ENCODE data around the gene TEAD2. TPM values are rescaled to one million over a fixed set of nuclear protein-coding genes. Genes with fewer than 3 reads are reported as not detected.

Gene TEAD2
- total RNA-seq, 1 donor from 2014 or later = 168 TPM

GRCh38 chr19:49297403-49297802, 64.8 kb downstream of the TEAD2 start:
- H3K27me3 Mint-ChIP-seq (ENCODE audit: low read depth) = no peaks in the 10 kb centered on the region
- H3K36me3 Mint-ChIP-seq = no peaks in the 10 kb centered on the region
- H3K9me3 Mint-ChIP-seq = peaks cover under 1% of the 10 kb centered on the region
- no peak overlapping the region for H3K4me3 Mint-ChIP-seq
- no peak overlapping the region for H3K27ac Mint-ChIP-seq
- no peak for DNase-seq (ENCODE audit: low spot score in 2 of 2, unreplicated experiment in 2 of 2)
- TF ChIP-seq CTCF (IDR thresholded peaks at IDR 0.05; ENCODE audit: unreplicated experiment) = no peak
- peaks cover 2% of the 10 kb centered on the region for H3K4me1 Mint-ChIP-seq

- Mint-ChIP-seq H3K4me3 (no peak overlapping the region), H3K9me3 (no peaks in the 10 kb centered on the region), H3K36me3 (no peaks in the 10 kb centered on the region), H3K4me1 (peaks cover 1% of the 10 kb centered on the region), H3K27me3 (ENCODE audit: low read depth) (no peaks in the 10 kb centered on the region), H3K27ac (no peak overlapping the region)
- no peak for DNase-seq (ENCODE audit: low spot score in 2 of 2, unreplicated experiment in 2 of 2)
- TF ChIP-seq CTCF (IDR thresholded peaks at IDR 0.05; ENCODE audit: unreplicated experiment) = no peak
Measured at GRCh38 chr19:49295208-49295880, 66.9 kb downstream of the TEAD2 start.

GRCh38 chr19:49294401-49294800, 67.8 kb downstream of the TEAD2 start:
- Mint-ChIP-seq H3K27ac (no peak overlapping the region), H3K9me3 (no peaks in the 10 kb centered on the region), H3K36me3 (no peaks in the 10 kb centered on the region), H3K27me3 (ENCODE audit: low read depth) (no peaks in the 10 kb centered on the region), H3K4me1 (no peaks in the 10 kb centered on the region), H3K4me3 (no peak overlapping the region)
- no peak for DNase-seq (ENCODE audit: low spot score in 2 of 2, unreplicated experiment in 2 of 2)
- no peak for TF ChIP-seq CTCF (IDR thresholded peaks at IDR 0.05; ENCODE audit: unreplicated experiment)

Small RNA genes lying within 50 kb of the gene (microRNA-seq; reads per million reads assigned to microRNA genes)
- gene MIR4324 = not detected

Other genes with a start within 250 kb of the TEAD2 start
- gene LIN7B, start 248.0 kb downstream of the TEAD2 start, total RNA-seq = 9.6 to 12.8 TPM (median 9.8 TPM) in 3 replicates
- 0.94 to 1.6 TPM (median 0.97 TPM) in 3 replicates for gene C19orf73, start 243.3 kb downstream of the TEAD2 start, total RNA-seq
- 9.9 to 11.9 TPM (median 11.6 TPM) in 3 replicates for gene PPFIA3, start 242.9 kb downstream of the TEAD2 start, total RNA-seq
- gene HRC, start 207.0 kb downstream of the TEAD2 start, total RNA-seq = 13.6 to 17.6 TPM (median 14.7 TPM) in 3 replicates
- 45.9 to 58.5 TPM (median 53.5 TPM) in 3 replicates for gene TRPM4, start 204.6 kb downstream of the TEAD2 start, total RNA-seq
- 5.6 to 6.1 TPM (median 5.8 TPM) in 3 replicates for gene SLC6A16, start 37.2 kb downstream of the TEAD2 start, total RNA-seq
- not detected in 3 replicates for gene CD37, start 27.0 kb downstream of the TEAD2 start, total RNA-seq
- gene DKKL1, start 1.5 kb upstream of the TEAD2 start, total RNA-seq = 8.6 to 9.9 TPM (median 8.7 TPM) in 3 replicates
- not detected in 3 replicates for gene KASH5, start 25.8 kb upstream of the TEAD2 start, total RNA-seq
- not detected in 3 replicates for gene PTH2, start 61.0 kb upstream of the TEAD2 start, total RNA-seq
- not detected in 3 replicates for gene GFY, start 63.0 kb upstream of the TEAD2 start, total RNA-seq
- gene SLC17A7, start 79.1 kb upstream of the TEAD2 start, total RNA-seq = 0.34 to 0.45 TPM (median 0.35 TPM) in 3 replicates
- 83.6 to 84.6 TPM (median 83.7 TPM) in 3 replicates for gene PIH1D1, start 89.4 kb upstream of the TEAD2 start, total RNA-seq
- gene ALDH16A1, start 90.8 kb upstream of the TEAD2 start, total RNA-seq = 21.4 to 25.6 TPM (median 24.4 TPM) in 3 replicates
- gene FLT3LG, start 111.8 kb upstream of the TEAD2 start, total RNA-seq = 1.8 to 2.4 TPM (median 2.0 TPM) in 3 replicates
- gene RPL13A, start 125.2 kb upstream of the TEAD2 start, total RNA-seq = 2,869 to 2,959 TPM (median 2,954 TPM) in 3 replicates
- 2,052 to 2,151 TPM (median 2,132 TPM) in 3 replicates for gene RPS11, start 134.0 kb upstream of the TEAD2 start, total RNA-seq
- 121 to 132 TPM (median 127 TPM) in 3 replicates for gene FCGRT, start 150.2 kb upstream of the TEAD2 start, total RNA-seq
- 30.3 to 35.1 TPM (median 31.1 TPM) in 3 replicates for gene RCN3, start 165.6 kb upstream of the TEAD2 start, total RNA-seq
- 53.3 to 60.7 TPM (median 60.1 TPM) in 3 replicates for gene NOSIP, start 218.1 kb upstream of the TEAD2 start, total RNA-seq
- gene PRRG2, start 218.9 kb upstream of the TEAD2 start, total RNA-seq = 0.87 to 1.4 TPM (median 1.1 TPM) in 3 replicates
- gene PRR12, start 228.8 kb upstream of the TEAD2 start, total RNA-seq = 53.3 to 58.5 TPM (median 54.2 TPM) in 3 replicates